Measurements from ENCODE around the gene APP.

DNA sequence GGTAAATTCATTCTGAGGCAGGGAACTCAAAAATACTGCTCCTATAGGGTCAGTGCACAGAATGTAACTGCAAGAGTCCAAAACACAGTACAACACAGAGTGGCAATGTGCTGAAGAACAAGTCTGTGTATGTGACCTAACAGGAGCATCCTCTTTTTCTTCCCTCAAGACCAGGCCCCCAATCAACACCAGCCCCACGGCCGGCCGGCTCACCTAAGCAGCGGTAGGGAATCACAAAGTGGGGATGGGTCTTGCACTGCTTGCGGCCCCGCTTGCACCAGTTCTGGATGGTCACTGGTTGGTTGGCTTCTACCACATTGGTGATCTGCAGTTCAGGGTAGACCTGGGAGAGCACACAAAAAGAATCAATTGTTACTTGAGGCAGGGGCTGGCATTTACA is 80.8 kb downstream of the APP start:
- TF ChIP-seq, protein P1, sequence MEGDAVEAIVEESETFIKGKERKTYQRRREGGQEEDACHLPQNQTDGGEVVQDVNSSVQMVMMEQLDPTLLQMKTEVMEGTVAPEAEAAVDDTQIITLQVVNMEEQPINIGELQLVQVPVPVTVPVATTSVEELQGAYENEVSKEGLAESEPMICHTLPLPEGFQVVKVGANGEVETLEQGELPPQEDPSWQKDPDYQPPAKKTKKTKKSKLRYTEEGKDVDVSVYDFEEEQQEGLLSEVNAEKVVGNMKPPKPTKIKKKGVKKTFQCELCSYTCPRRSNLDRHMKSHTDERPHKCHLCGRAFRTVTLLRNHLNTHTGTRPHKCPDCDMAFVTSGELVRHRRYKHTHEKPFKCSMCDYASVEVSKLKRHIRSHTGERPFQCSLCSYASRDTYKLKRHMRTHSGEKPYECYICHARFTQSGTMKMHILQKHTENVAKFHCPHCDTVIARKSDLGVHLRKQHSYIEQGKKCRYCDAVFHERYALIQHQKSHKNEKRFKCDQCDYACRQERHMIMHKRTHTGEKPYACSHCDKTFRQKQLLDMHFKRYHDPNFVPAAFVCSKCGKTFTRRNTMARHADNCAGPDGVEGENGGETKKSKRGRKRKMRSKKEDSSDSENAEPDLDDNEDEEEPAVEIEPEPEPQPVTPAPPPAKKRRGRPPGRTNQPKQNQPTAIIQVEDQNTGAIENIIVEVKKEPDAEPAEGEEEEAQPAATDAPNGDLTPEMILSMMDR (IDR thresholded peaks at IDR 0.05): no peak
- no peak for TF ChIP-seq POLR2A (IDR thresholded peaks at IDR 0.05)

All from breast epithelium (tissue), 3 donors.